SK-N-SH treated with all-trans-retinoic acid at 6 μM for 48 hours (cell line): ENCODE results near the gene ZBTB7B.
A peak's percentile ranks its signal among the peaks of the same experiment; 100 is the strongest.

Experiments used
- ATAC-seq: fragments of 200-7000 bp; cut with Tn5 transposase; 3 replicates; pipeline ENCODE4 v1.9.1; 2020; ENCODE audit warnings: mild to moderate bottlenecking, moderate library complexity
- ARNTL ChIP-seq: fragments of 450-650 bp; formaldehyde crosslinking; IDR thresholded peaks from 2 replicates; pipeline ENCODE4 v1.5.0; 2020; ENCODE audit warnings: low read depth, mild to moderate bottlenecking, moderate library complexity, borderline replicate concordance
- BACH2 ChIP-seq: fragments of 250-450 bp; sonication (Bioruptor Pico); IDR thresholded peaks from 2 replicates; pipeline ENCODE4 v1.9.0; 2021; ENCODE audit warnings: mild to moderate bottlenecking, borderline replicate concordance
- CSDC2 ChIP-seq: fragments of 250-450 bp; sonication (Bioruptor Pico); IDR thresholded peaks from 2 replicates; pipeline ENCODE4 v1.5.0; 2020; ENCODE audit warnings: mild to moderate bottlenecking, moderate library complexity
- ESRRG ChIP-seq: fragments of 250-450 bp; sonication (Bioruptor Pico); IDR thresholded peaks from 2 replicates; pipeline ENCODE4 v1.6.1; 2021; ENCODE audit warnings: mild to moderate bottlenecking
- GLIS3 ChIP-seq: fragments of 250-450 bp; sonication (Bioruptor Pico); IDR thresholded peaks from 2 replicates; pipeline ENCODE4 v1.5.0; 2020; ENCODE audit warnings: mild to moderate bottlenecking, moderate library complexity
- ISL1 ChIP-seq: fragments of 250-450 bp; sonication (Bioruptor Pico); IDR thresholded peaks from 2 replicates; pipeline ENCODE4 v2.1.2; 2022; ENCODE audit warnings: mild to moderate bottlenecking, moderate library complexity
- OSR1 ChIP-seq: fragments of 250-450 bp; sonication (Bioruptor Pico); IDR thresholded peaks from 2 replicates; pipeline ENCODE4 v1.8.0; 2022; ENCODE audit warnings: moderate library complexity, mild to moderate bottlenecking, inconsistent platforms
- PPARA ChIP-seq: fragments of 250-450 bp; sonication (Bioruptor Pico); IDR thresholded peaks from 2 replicates; pipeline ENCODE4 v1.5.0; 2020; ENCODE audit warnings: mild to moderate bottlenecking, borderline replicate concordance
- SNAI2 ChIP-seq: fragments of 250-450 bp; sonication (Bioruptor Pico); IDR thresholded peaks from 2 replicates; pipeline ENCODE4 v1.5.0; 2020; ENCODE audit warnings: mild to moderate bottlenecking, moderate library complexity
- TCF4 ChIP-seq: fragments of 250-450 bp; sonication (Bioruptor Pico); IDR thresholded peaks from 2 replicates; pipeline ENCODE4 v1.8.0; 2021; ENCODE audit warnings: mild to moderate bottlenecking, moderate library complexity, borderline replicate concordance
- TOX ChIP-seq: fragments of 250-450 bp; sonication (Bioruptor Pico); IDR thresholded peaks from 2 replicates; pipeline ENCODE4 v1.8.0; 2021; ENCODE audit warnings: mild to moderate bottlenecking, moderate library complexity, borderline replicate concordance
- TSHZ2 ChIP-seq: fragments of 250-450 bp; sonication (Bioruptor Pico); IDR thresholded peaks from 2 replicates; pipeline ENCODE4 v1.5.0; 2020; ENCODE audit warnings: mild to moderate bottlenecking, moderate library complexity
- ZC3H10 ChIP-seq: fragments of 250-450 bp; sonication (Bioruptor Pico); IDR thresholded peaks from 2 replicates; pipeline ENCODE4 v1.5.1; 2021; ENCODE audit warnings: mild to moderate bottlenecking, moderate library complexity
- ZFP3 ChIP-seq: fragments of 250-450 bp; sonication (Bioruptor Pico); IDR thresholded peaks from 2 replicates; pipeline ENCODE4 v1.5.0; 2020; ENCODE audit warnings: mild to moderate bottlenecking, moderate library complexity
- ZFP30 ChIP-seq: fragments of 450-650 bp; formaldehyde crosslinking; IDR thresholded peaks from 2 replicates; pipeline ENCODE4 v1.5.0; 2022; ENCODE audit warnings: mild to moderate bottlenecking, moderate library complexity
- ZNF565 ChIP-seq: fragments of 450-650 bp; formaldehyde crosslinking; conservative IDR thresholded peaks from 2 replicates; pipeline ENCODE4 v1.5.0; 2020; ENCODE audit warnings: low read depth, mild to moderate bottlenecking, moderate library complexity
- ZNF70 ChIP-seq: fragments of 450-650 bp; formaldehyde crosslinking; IDR thresholded peaks from 2 replicates; pipeline ENCODE4 v1.5.0; 2020; ENCODE audit warnings: mild to moderate bottlenecking, moderate library complexity
- ZNF8 ChIP-seq: fragments of 450-650 bp; formaldehyde crosslinking; IDR thresholded peaks from 2 replicates; pipeline ENCODE4 v1.5.0; 2020; ENCODE audit warnings: mild to moderate bottlenecking, moderate library complexity
- TF ChIP-seq, protein P1 (sequence below): fragments of 250-450 bp; sonication (Bioruptor Pico); IDR thresholded peaks from 2 replicates; pipeline ENCODE4 v1.5.1; 2021; ENCODE audit warnings: mild to moderate bottlenecking, moderate library complexity
- TF ChIP-seq, protein P2 (sequence below): fragments of 250-450 bp; sonication (Bioruptor Pico); IDR thresholded peaks from 2 replicates; pipeline ENCODE4 v1.8.0; 2020; ENCODE audit warnings: mild to moderate bottlenecking, moderate library complexity, borderline replicate concordance
- TF ChIP-seq, protein P3 (sequence below): fragments of 250-450 bp; sonication (Bioruptor Pico); IDR thresholded peaks from 2 replicates; pipeline ENCODE4 v1.5.1; 2020; ENCODE audit warnings: low read depth, mild to moderate bottlenecking, moderate library complexity
- TF ChIP-seq, protein P4 (sequence below): fragments of 250-450 bp; sonication (Bioruptor Pico); IDR thresholded peaks from 2 replicates; pipeline ENCODE4 v1.8.0; 2021; ENCODE audit warnings: low read depth, mild to moderate bottlenecking, moderate library complexity, borderline replicate concordance

Gene ZBTB7B

GRCh38 chr1:155062702-155063411 lies 60.3 kb downstream of the ZBTB7B start (continued):
- TF ChIP-seq, protein P1, sequence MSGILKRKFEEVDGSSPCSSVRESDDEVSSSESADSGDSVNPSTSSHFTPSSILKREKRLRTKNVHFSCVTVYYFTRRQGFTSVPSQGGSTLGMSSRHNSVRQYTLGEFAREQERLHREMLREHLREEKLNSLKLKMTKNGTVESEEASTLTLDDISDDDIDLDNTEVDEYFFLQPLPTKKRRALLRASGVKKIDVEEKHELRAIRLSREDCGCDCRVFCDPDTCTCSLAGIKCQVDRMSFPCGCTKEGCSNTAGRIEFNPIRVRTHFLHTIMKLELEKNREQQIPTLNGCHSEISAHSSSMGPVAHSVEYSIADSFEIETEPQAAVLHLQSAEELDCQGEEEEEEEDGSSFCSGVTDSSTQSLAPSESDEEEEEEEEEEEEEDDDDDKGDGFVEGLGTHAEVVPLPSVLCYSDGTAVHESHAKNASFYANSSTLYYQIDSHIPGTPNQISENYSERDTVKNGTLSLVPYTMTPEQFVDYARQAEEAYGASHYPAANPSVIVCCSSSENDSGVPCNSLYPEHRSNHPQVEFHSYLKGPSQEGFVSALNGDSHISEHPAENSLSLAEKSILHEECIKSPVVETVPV (CRISPR knock-in tag): no peak
- TF ChIP-seq PPARA (CRISPR knock-in tag) (no peak), SNAI2 (CRISPR knock-in tag) (no peak), ZNF565 (CRISPR knock-in tag) (no peak), ISL1 (CRISPR knock-in tag) (no peak), BACH2 (CRISPR knock-in tag) (no peak), ESRRG (CRISPR knock-in tag) (no peak)

GRCh38 chr1:155063550-155064110 lies 61.0 kb downstream of the ZBTB7B start, which contains the start of gene EFNA4:
EFNA4 (plus strand) TSS chr1:155063740; CDS start chr1:155063824, 84 bp downstream.
- no peak for TF ChIP-seq TCF4
- TF ChIP-seq GLIS3 (CRISPR knock-in tag): no peak
- no peak for TF ChIP-seq ZNF8 (CRISPR knock-in tag)
- TF ChIP-seq ZC3H10 (CRISPR knock-in tag): no peak; the same call in 1 of the 2 replicates
- TF ChIP-seq, protein P2, sequence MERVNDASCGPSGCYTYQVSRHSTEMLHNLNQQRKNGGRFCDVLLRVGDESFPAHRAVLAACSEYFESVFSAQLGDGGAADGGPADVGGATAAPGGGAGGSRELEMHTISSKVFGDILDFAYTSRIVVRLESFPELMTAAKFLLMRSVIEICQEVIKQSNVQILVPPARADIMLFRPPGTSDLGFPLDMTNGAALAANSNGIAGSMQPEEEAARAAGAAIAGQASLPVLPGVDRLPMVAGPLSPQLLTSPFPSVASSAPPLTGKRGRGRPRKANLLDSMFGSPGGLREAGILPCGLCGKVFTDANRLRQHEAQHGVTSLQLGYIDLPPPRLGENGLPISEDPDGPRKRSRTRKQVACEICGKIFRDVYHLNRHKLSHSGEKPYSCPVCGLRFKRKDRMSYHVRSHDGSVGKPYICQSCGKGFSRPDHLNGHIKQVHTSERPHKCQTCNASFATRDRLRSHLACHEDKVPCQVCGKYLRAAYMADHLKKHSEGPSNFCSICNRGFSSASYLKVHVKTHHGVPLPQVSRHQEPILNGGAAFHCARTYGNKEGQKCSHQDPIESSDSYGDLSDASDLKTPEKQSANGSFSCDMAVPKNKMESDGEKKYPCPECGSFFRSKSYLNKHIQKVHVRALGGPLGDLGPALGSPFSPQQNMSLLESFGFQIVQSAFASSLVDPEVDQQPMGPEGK (CRISPR knock-in tag): no peak
- TF ChIP-seq CSDC2 (CRISPR knock-in tag): no peak
- TF ChIP-seq, all 23 proteins: peak for 0
- ATAC-seq: peak; percentile 90

DNA sequence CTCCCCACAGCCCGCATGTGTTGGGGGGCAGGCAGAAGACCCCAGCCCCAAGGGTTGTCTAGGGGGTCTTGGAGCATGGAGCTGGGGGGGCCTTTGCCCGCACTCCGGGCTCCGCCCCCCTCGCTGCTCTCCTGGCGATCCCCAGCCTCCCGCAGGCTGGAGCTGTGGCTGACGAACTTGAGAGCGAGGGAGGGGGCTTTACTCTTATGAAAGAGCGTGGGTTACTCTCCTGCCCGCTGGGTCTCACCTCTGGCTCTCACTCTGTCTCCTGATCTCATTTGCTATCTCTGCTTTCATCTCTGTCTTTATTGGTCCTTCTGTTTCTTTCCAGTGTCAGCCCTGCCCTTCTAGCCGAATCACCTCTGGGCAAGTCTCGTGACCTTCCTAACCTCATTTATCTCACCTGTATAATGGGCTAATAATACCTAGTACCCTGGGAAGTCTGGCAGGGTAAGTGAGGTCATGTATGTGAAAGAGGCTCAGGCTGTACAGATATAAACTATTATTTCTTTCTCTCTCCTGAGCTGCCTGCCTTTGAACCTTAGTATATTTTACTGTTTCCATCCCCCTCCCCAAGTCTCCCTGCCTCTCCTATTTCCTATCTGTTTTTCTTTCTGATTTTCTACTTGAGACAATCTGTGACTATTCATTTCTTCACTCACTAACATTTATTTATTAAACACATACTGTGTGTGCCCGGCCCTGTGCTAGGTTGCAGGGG lies 61.7 kb downstream of the ZBTB7B start:
- ATAC-seq: peak; percentile 63
- TF ChIP-seq, protein P3, sequence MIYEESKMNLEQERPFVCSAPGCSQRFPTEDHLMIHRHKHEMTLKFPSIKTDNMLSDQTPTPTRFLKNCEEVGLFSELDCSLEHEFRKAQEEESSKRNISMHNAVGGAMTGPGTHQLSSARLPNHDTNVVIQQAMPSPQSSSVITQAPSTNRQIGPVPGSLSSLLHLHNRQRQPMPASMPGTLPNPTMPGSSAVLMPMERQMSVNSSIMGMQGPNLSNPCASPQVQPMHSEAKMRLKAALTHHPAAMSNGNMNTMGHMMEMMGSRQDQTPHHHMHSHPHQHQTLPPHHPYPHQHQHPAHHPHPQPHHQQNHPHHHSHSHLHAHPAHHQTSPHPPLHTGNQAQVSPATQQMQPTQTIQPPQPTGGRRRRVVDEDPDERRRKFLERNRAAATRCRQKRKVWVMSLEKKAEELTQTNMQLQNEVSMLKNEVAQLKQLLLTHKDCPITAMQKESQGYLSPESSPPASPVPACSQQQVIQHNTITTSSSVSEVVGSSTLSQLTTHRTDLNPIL (CRISPR knock-in tag): no peak
- TF ChIP-seq OSR1 (CRISPR knock-in tag) (no peak), ARNTL (no peak), CSDC2 (CRISPR knock-in tag) (no peak), TSHZ2 (CRISPR knock-in tag) (no peak), ZNF565 (CRISPR knock-in tag) (no peak), GLIS3 (CRISPR knock-in tag) (no peak), SNAI2 (CRISPR knock-in tag) (no peak), ZFP3 (CRISPR knock-in tag) (no peak), ZNF70 (CRISPR knock-in tag) (no peak), ZFP30 (CRISPR knock-in tag) (no peak), TOX (no peak), TCF4 (no peak)
- TF ChIP-seq, protein P4, sequence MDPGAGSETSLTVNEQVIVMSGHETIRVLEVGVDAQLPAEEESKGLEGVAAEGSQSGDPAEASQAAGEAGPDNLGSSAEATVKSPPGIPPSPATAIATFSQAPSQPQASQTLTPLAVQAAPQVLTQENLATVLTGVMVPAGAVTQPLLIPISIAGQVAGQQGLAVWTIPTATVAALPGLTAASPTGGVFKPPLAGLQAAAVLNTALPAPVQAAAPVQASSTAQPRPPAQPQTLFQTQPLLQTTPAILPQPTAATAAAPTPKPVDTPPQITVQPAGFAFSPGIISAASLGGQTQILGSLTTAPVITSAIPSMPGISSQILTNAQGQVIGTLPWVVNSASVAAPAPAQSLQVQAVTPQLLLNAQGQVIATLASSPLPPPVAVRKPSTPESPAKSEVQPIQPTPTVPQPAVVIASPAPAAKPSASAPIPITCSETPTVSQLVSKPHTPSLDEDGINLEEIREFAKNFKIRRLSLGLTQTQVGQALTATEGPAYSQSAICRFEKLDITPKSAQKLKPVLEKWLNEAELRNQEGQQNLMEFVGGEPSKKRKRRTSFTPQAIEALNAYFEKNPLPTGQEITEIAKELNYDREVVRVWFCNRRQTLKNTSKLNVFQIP (CRISPR knock-in tag): no peak
- TF ChIP-seq, protein P2 (CRISPR knock-in tag): no peak
- TF ChIP-seq, protein P1 (CRISPR knock-in tag): no peak
